Activated naive CD4-positive, alpha-beta T cell treated with anti-CD3 and anti-CD28 coated beads, Interleukin-2, amount 10 ng/mL, durations not matched to agents 7 days and 5 days (primary cell): ENCODE data around the gene KCNH5.

Source experiments
- CTCF ChIA-PET: fragments of 350-600 bp; sonication (Branson Sonifier 250); formaldehyde crosslinking; loops from one replicate; lab custom pipeline; 2021; ENCODE audit warnings: antibody characterized with exemption; lab: Charles Lee
- DNase-seq: peaks from one replicate; pipeline ENCODE4 v3.0.0-alpha.2; 2020
- H3K27ac Mint-ChIP-seq: one replicate; pipeline ENCODE4 v1.8.0; 2021; ENCODE audit warnings: mild to moderate bottlenecking, moderate library complexity, mixed read lengths
- H3K27me3 Mint-ChIP-seq: one replicate; pipeline ENCODE4 v1.8.0; 2021; ENCODE audit warnings: mild to moderate bottlenecking, mixed read lengths
- H3K36me3 Mint-ChIP-seq: one replicate; pipeline ENCODE4 v1.8.0; 2021; ENCODE audit warnings: mixed read lengths
- H3K4me1 Mint-ChIP-seq: one replicate; pipeline ENCODE4 v1.8.0; 2021; ENCODE audit warnings: mixed read lengths
- H3K4me3 Mint-ChIP-seq: one replicate; pipeline ENCODE4 v1.8.0; 2021; ENCODE audit warnings: mild to moderate bottlenecking, moderate library complexity, mixed read lengths
- H3K9me3 Mint-ChIP-seq: one replicate; pipeline ENCODE4 v1.8.0; 2021; ENCODE audit warnings: mixed read lengths

The KCNH5 gene

GRCh38 chr14:62952226-62952625 lies 93.0 kb downstream of the KCNH5 start:
- Mint-ChIP-seq H3K36me3 (no peaks in the 10 kb centered on the region), H3K4me1 (no peaks in the 10 kb centered on the region), H3K27me3 (no peaks in the 10 kb centered on the region), H3K4me3 (no peak overlapping the region), H3K27ac (no peak overlapping the region), H3K9me3 (no peaks in the 10 kb centered on the region)
- no peak for DNase-seq
- CTCF ChIA-PET: no interaction called here

GRCh38 chr14:62947301-62947700 lies 98.0 kb downstream of the KCNH5 start:
- CTCF ChIA-PET: no interaction called here
- H3K9me3 Mint-ChIP-seq: no peaks in the 10 kb centered on the region
- no peak overlapping the region for H3K27ac Mint-ChIP-seq
- H3K27me3 Mint-ChIP-seq: no peaks in the 10 kb centered on the region
- H3K4me3 Mint-ChIP-seq: no peak overlapping the region
- H3K4me1 Mint-ChIP-seq: no peaks in the 10 kb centered on the region
- no peaks in the 10 kb centered on the region for H3K36me3 Mint-ChIP-seq
- DNase-seq: no peak

- Mint-ChIP-seq H3K36me3 (no peaks in the 10 kb centered on the region), H3K9me3 (no peaks in the 10 kb centered on the region), H3K4me3 (no peak overlapping the region), H3K27ac (no peak overlapping the region), H3K27me3 (no peaks in the 10 kb centered on the region), H3K4me1 (no peaks in the 10 kb centered on the region)
- DNase-seq: no peak
- CTCF ChIA-PET: no interaction called here
Observed at GRCh38 chr14:62946221-62946620, 99.0 kb downstream of the KCNH5 start.

- no peaks in the 10 kb centered on the region for H3K27me3 Mint-ChIP-seq
- CTCF ChIA-PET: no interaction called here
- no peaks in the 10 kb centered on the region for H3K4me1 Mint-ChIP-seq
- no peak for DNase-seq
- H3K27ac Mint-ChIP-seq: no peak overlapping the region
- no peak overlapping the region for H3K4me3 Mint-ChIP-seq
- no peaks in the 10 kb centered on the region for H3K9me3 Mint-ChIP-seq
- H3K36me3 Mint-ChIP-seq: no peaks in the 10 kb centered on the region
Observed at GRCh38 chr14:62943202-62943601, 102.1 kb downstream of the KCNH5 start.

- H3K9me3 Mint-ChIP-seq: no peaks in the 10 kb centered on the region
- H3K36me3 Mint-ChIP-seq: no peaks in the 10 kb centered on the region
- DNase-seq: no peak
- H3K4me3 Mint-ChIP-seq: no peak overlapping the region
- CTCF ChIA-PET: no interaction called here
- H3K27ac Mint-ChIP-seq: no peak overlapping the region
- H3K4me1 Mint-ChIP-seq: no peaks in the 10 kb centered on the region
- no peaks in the 10 kb centered on the region for H3K27me3 Mint-ChIP-seq
Observed at GRCh38 chr14:62939970-62940369, 105.3 kb downstream of the KCNH5 start.

- CTCF ChIA-PET: no interaction called here
- Mint-ChIP-seq H3K36me3 (no peaks in the 10 kb centered on the region), H3K27me3 (no peaks in the 10 kb centered on the region), H3K4me1 (no peaks in the 10 kb centered on the region), H3K27ac (no peak overlapping the region), H3K4me3 (no peak overlapping the region), H3K9me3 (no peaks in the 10 kb centered on the region)
- no peak for DNase-seq
Observed at GRCh38 chr14:62938778-62939177, 106.5 kb downstream of the KCNH5 start.

GRCh38 chr14:62934439-62934838 lies 110.8 kb downstream of the KCNH5 start:
- H3K9me3 Mint-ChIP-seq: peaks cover 3% of the 10 kb centered on the region
- CTCF ChIA-PET: no interaction called here
- H3K36me3 Mint-ChIP-seq: no peaks in the 10 kb centered on the region
- H3K27ac Mint-ChIP-seq: no peak overlapping the region
- no peak overlapping the region for H3K4me3 Mint-ChIP-seq
- H3K4me1 Mint-ChIP-seq: no peaks in the 10 kb centered on the region
- H3K27me3 Mint-ChIP-seq: no peaks in the 10 kb centered on the region
- no peak for DNase-seq

- Mint-ChIP-seq H3K36me3 (no peaks in the 10 kb centered on the region), H3K4me3 (no peak overlapping the region), H3K9me3 (no peaks in the 10 kb centered on the region), H3K27ac (no peak overlapping the region), H3K4me1 (no peaks in the 10 kb centered on the region), H3K27me3 (no peaks in the 10 kb centered on the region)
- no peak for DNase-seq
- CTCF ChIA-PET: no interaction called here
Observed at GRCh38 chr14:62921466-62921865, 123.8 kb downstream of the KCNH5 start.

- Mint-ChIP-seq H3K27ac (no peak overlapping the region), H3K36me3 (no peaks in the 10 kb centered on the region), H3K9me3 (no peaks in the 10 kb centered on the region), H3K4me1 (no peaks in the 10 kb centered on the region), H3K4me3 (no peak overlapping the region), H3K27me3 (no peaks in the 10 kb centered on the region)
- CTCF ChIA-PET: no interaction called here
- DNase-seq: no peak
Observed at GRCh38 chr14:62916551-62916950, 128.7 kb downstream of the KCNH5 start.

GRCh38 chr14:62914873-62915272 lies 130.4 kb downstream of the KCNH5 start:
- no peaks in the 10 kb centered on the region for H3K4me1 Mint-ChIP-seq
- H3K9me3 Mint-ChIP-seq: no peaks in the 10 kb centered on the region
- no peaks in the 10 kb centered on the region for H3K36me3 Mint-ChIP-seq
- CTCF ChIA-PET: no interaction called here
- DNase-seq: no peak
- H3K27ac Mint-ChIP-seq: no peak overlapping the region
- no peaks in the 10 kb centered on the region for H3K27me3 Mint-ChIP-seq
- H3K4me3 Mint-ChIP-seq: no peak overlapping the region

GRCh38 chr14:62914025-62914424 lies 131.2 kb downstream of the KCNH5 start:
- Mint-ChIP-seq H3K27me3 (no peaks in the 10 kb centered on the region), H3K4me3 (no peak overlapping the region), H3K36me3 (no peaks in the 10 kb centered on the region), H3K4me1 (no peaks in the 10 kb centered on the region), H3K27ac (no peak overlapping the region), H3K9me3 (peaks cover 3% of the 10 kb centered on the region)
- CTCF ChIA-PET: no interaction called here
- DNase-seq: no peak

GRCh38 chr14:62908506-62908905 lies 136.8 kb downstream of the KCNH5 start:
- CTCF ChIA-PET: no interaction called here
- Mint-ChIP-seq H3K9me3 (peaks cover 5% of the 10 kb centered on the region), H3K27me3 (no peaks in the 10 kb centered on the region), H3K4me1 (no peaks in the 10 kb centered on the region), H3K27ac (no peak overlapping the region), H3K36me3 (no peaks in the 10 kb centered on the region), H3K4me3 (no peak overlapping the region)
- DNase-seq: no peak

- Mint-ChIP-seq H3K4me1 (no peaks in the 10 kb centered on the region), H3K27ac (no peak overlapping the region), H3K4me3 (no peak overlapping the region), H3K27me3 (no peaks in the 10 kb centered on the region), H3K9me3 (peaks cover 8% of the 10 kb centered on the region), H3K36me3 (no peaks in the 10 kb centered on the region)
- no peak for DNase-seq
- CTCF ChIA-PET: no interaction called here
Observed at GRCh38 chr14:62905566-62905965, 139.7 kb downstream of the KCNH5 start.

GRCh38 chr14:62897771-62898170 lies 147.5 kb downstream of the KCNH5 start:
- CTCF ChIA-PET: no interaction called here
- H3K27ac Mint-ChIP-seq: no peak overlapping the region
- DNase-seq: no peak
- H3K4me1 Mint-ChIP-seq: no peaks in the 10 kb centered on the region
- H3K27me3 Mint-ChIP-seq: no peaks in the 10 kb centered on the region
- no peak overlapping the region for H3K4me3 Mint-ChIP-seq
- no peaks in the 10 kb centered on the region for H3K36me3 Mint-ChIP-seq
- H3K9me3 Mint-ChIP-seq: no peaks in the 10 kb centered on the region

- no peaks in the 10 kb centered on the region for H3K36me3 Mint-ChIP-seq
Observed at GRCh38 chr14:62896932-62897456, 148.3 kb downstream of the KCNH5 start.

GRCh38 chr14:62894736-62895135 lies 150.5 kb downstream of the KCNH5 start:
- DNase-seq: no peak
- H3K4me3 Mint-ChIP-seq: no peak overlapping the region
- H3K4me1 Mint-ChIP-seq: no peaks in the 10 kb centered on the region
- H3K9me3 Mint-ChIP-seq: no peaks in the 10 kb centered on the region
- no peaks in the 10 kb centered on the region for H3K27me3 Mint-ChIP-seq
- no peaks in the 10 kb centered on the region for H3K36me3 Mint-ChIP-seq
- H3K27ac Mint-ChIP-seq: no peak overlapping the region
- CTCF ChIA-PET: no interaction called here

More at GRCh38 chr14:62896932-62897456, 148.3 kb downstream of the KCNH5 start:
- H3K9me3 Mint-ChIP-seq: no peaks in the 10 kb centered on the region
- CTCF ChIA-PET: no interaction called here
- H3K4me1 Mint-ChIP-seq: no peaks in the 10 kb centered on the region
- no peak for DNase-seq
- no peak overlapping the region for H3K27ac Mint-ChIP-seq
- no peak overlapping the region for H3K4me3 Mint-ChIP-seq
- H3K27me3 Mint-ChIP-seq: no peaks in the 10 kb centered on the region
